HAP-1 (cell line): Measurements from ENCODE around the gene C17orf58.
"Not testable (repeated sequence)": the region's sequence is repeated elsewhere in the genome, so short reads cannot be mapped to it uniquely, and the experiment has no call there.

Experiments
- DNase-seq, 2 experiments: peaks; one replicate each; pipeline ENCODE4 v3.0.0-alpha.2; 2016 to 2020; ENCODE audit warnings: low spot score in 2 of 2
- H3K27me3 ChIP-seq: fragments of 250-450 bp; sonication (Bioruptor Pico); 2 replicates; pipeline ENCODE4 v1.5.1; 2020; ENCODE audit warnings: low read depth, mild to moderate bottlenecking, moderate library complexity
- H3K36me3 ChIP-seq: fragments of 250-450 bp; sonication (Bioruptor Pico); replicated peaks from 2 replicates; pipeline ENCODE4 v1.5.1; 2020; ENCODE audit warnings: mild to moderate bottlenecking
- H3K4me1 ChIP-seq: fragments of 250-450 bp; sonication (Bioruptor Pico); 2 replicates; pipeline ENCODE4 v1.5.1; 2020; ENCODE audit warnings: mild to moderate bottlenecking
- H3K4me3 ChIP-seq: fragments of 250-450 bp; sonication (Bioruptor Pico); 2 replicates; pipeline ENCODE4 v1.5.1; 2020; ENCODE audit warnings: mild to moderate bottlenecking, moderate library complexity
- H3K9me3 ChIP-seq: fragments of 250-450 bp; sonication (Bioruptor Pico); 2 replicates; pipeline ENCODE4 v1.5.1; 2020; ENCODE audit warnings: mild to moderate bottlenecking, moderate library complexity
- in situ Hi-C: fragments of 300-500 bp; cut with MboI; formaldehyde crosslinking; loops from 3 replicates; pipeline ENCODE4 v1.14.3; 2020; ENCODE audit warnings: low sequenced_read_pairs, inconsistent platforms, mixed read lengths

The C17orf58 gene

DNA sequence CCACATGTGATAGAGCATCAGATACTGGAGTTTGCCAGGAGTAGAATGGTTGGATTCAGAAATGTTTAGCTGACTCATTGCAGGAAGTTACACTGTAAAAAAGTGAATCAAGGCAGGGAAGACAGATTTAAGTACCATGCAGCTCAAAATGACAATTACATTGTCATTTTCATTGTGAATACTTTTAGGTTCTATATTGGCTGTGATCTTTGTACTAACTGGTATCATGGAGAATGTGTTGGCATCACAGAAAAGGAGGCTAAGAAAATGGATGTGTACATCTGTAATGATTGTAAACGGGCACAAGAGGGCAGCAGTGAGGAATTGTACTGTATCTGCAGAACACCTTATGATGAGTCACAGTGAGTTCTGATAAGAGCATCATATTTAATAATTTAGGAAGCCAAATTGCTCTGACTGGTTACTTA lies 33.1 kb downstream of the C17orf58 start:
- peaks cover 52% of the 10 kb centered on the region for H3K36me3 ChIP-seq
- H3K9me3 ChIP-seq, H3K27me3 ChIP-seq, H3K4me1 ChIP-seq, H3K4me3 ChIP-seq, in situ Hi-C loops: not testable (repeated sequence)
- peak; percentile 56 to 80 for DNase-seq

DNA sequence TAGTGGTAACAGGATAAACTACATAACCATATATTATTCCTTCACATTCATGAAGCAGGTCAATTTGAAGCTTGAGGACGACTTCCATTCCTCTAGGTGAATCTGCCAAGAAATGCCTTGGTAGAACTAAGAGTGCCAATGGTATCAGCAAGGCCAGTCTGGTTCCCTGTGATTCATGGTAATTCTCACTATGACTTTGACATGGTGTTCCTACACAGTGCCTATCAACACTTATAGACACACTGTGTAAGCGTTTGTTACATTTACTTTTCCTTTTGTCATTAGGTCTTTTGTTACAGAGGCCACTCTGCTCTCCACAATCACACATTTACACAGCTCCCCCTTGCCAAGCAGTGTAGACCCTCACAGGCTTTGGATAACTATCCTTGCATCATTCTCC lies 34.1 kb downstream of the C17orf58 start:
- H3K9me3 ChIP-seq, H3K4me1 ChIP-seq, in situ Hi-C loops, H3K27me3 ChIP-seq, DNase-seq, H3K4me3 ChIP-seq: not testable (repeated sequence)
- peaks cover 42% of the 10 kb centered on the region for H3K36me3 ChIP-seq

GRCh38 chr17:67960276-67960675 lies 36.0 kb downstream of the C17orf58 start:
- H3K27me3 ChIP-seq, H3K9me3 ChIP-seq, DNase-seq, in situ Hi-C loops, H3K4me1 ChIP-seq, H3K4me3 ChIP-seq: not testable (repeated sequence)
- peaks cover 27% of the 10 kb centered on the region for H3K36me3 ChIP-seq

- Histone ChIP-seq H3K4me3 (no peak overlapping the region), H3K4me1 (no peaks in the 10 kb centered on the region), H3K9me3 (no peaks in the 10 kb centered on the region), H3K36me3 (peaks cover 20% of the 10 kb centered on the region), H3K27me3 (no peaks in the 10 kb centered on the region)
- in situ Hi-C loops: no loop called here
- DNase-seq: no peak
Measured at GRCh38 chr17:67959510-67959909, 36.8 kb downstream of the C17orf58 start.

DNA sequence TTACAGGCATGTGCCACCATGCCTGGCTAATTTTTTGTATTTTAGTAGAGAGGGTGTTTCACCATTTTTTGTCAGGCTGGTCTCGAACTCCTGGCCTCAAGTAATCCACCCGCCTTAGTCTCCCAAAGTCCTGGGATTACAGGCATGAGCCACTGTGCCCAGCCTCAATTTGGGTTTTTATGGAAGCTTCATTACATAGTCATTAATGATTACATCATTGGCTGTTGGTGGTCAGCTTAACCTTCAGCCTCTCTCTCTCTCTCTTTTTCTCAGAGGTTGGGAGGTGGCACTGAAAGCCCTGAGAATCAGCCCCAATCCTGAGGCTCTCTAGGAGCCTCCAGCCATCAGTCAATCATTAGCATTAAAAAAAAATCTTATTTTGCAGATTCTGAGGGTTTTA lies 45.3 kb downstream of the C17orf58 start:
- DNase-seq: no peak
- in situ Hi-C loops: no loop called here

DNA sequence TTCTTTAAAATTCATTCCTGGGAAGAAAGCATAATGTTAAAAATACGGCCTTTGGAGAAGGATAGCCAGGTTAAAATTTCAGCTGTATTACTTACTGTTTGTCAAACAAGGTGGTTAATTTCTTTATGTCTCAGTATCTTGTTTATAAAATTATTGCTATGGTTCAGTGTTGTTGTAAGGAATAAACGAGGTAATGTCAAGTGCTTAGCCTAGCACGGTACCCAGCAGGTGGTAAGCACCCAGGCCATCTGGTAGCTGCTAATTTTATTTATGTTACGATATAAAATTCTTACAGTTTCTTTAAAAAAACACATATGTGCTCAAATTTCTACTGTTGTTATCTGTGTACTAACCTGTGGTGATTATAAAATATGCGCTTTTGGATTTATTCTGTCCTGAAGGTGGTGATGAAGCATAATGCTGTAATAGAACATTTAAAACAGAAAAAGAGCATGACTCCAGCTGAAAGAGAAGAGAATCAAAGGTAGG lies 48.9 kb downstream of the C17orf58 start:
- Histone ChIP-seq H3K4me1 (no peaks in the 10 kb centered on the region), H3K36me3 (peaks cover 86% of the 10 kb centered on the region), H3K9me3 (no peaks in the 10 kb centered on the region), H3K4me3 (no peak overlapping the region), H3K27me3 (no peaks in the 10 kb centered on the region)
- in situ Hi-C loops: no loop called here
- no peak for DNase-seq

More for the DNA sequence above, 45.3 kb downstream of the C17orf58 start:
- Histone ChIP-seq H3K27me3 (no peaks in the 10 kb centered on the region), H3K4me1 (no peaks in the 10 kb centered on the region), H3K36me3 (peaks cover 59% of the 10 kb centered on the region), H3K9me3 (no peaks in the 10 kb centered on the region), H3K4me3 (no peak overlapping the region)

GRCh38 chr17:67946513-67946912 lies 49.8 kb downstream of the C17orf58 start:
- peaks cover 85% of the 10 kb centered on the region for H3K36me3 ChIP-seq
- in situ Hi-C loops: no loop called here
- H3K9me3 ChIP-seq: no peaks in the 10 kb centered on the region
- no peak for DNase-seq
- H3K4me1 ChIP-seq: no peaks in the 10 kb centered on the region
- H3K27me3 ChIP-seq: no peaks in the 10 kb centered on the region
- no peak overlapping the region for H3K4me3 ChIP-seq

DNA sequence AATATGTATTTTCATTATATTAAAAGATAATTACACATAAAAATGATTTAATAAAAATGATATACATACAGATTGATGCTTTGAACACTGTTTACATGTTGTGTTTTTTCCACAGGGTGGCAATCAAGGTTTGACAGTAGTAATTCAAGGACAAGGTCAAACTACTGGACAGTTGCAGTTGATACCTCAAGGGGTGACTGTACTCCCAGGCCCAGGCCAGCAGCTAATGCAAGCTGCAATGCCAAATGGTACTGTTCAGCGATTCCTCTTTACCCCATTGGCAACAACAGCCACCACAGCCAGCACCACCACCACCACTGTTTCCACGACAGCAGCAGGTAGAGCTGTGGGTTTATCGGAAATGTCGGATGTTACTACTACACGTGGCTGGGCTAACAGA lies 52.2 kb downstream of the C17orf58 start:
- Histone ChIP-seq H3K4me1 (no peaks in the 10 kb centered on the region), H3K9me3 (no peaks in the 10 kb centered on the region), H3K27me3 (no peaks in the 10 kb centered on the region), H3K36me3 (peaks cover 86% of the 10 kb centered on the region), H3K4me3 (no peak overlapping the region)
- DNase-seq: no peak
- in situ Hi-C loops: no loop called here

GRCh38 chr17:67942810-67943209 lies 53.5 kb downstream of the C17orf58 start:
- H3K27me3 ChIP-seq: no peaks in the 10 kb centered on the region

More at GRCh38 chr17:67942810-67943209, 53.5 kb downstream of the C17orf58 start:
- no peaks in the 10 kb centered on the region for H3K9me3 ChIP-seq
- peak in 1 of 2 experiments; percentile 31 for DNase-seq
- no peak overlapping the region for H3K4me3 ChIP-seq
- peaks cover 84% of the 10 kb centered on the region for H3K36me3 ChIP-seq
- in situ Hi-C loops: no loop called here
- no peaks in the 10 kb centered on the region for H3K4me1 ChIP-seq
